ENCODE data around the gene SH3BGRL2. TPM values are rescaled to one million over a fixed set of nuclear protein-coding genes. Genes with fewer than 3 reads are reported as not detected.

Gene SH3BGRL2
- total and polyA plus RNA-seq, 2 of the 8 experiments (the other 6 are each of a cell fraction or from before 2014, with no cell fraction given): 6.0 to 20.3 TPM

DNA sequence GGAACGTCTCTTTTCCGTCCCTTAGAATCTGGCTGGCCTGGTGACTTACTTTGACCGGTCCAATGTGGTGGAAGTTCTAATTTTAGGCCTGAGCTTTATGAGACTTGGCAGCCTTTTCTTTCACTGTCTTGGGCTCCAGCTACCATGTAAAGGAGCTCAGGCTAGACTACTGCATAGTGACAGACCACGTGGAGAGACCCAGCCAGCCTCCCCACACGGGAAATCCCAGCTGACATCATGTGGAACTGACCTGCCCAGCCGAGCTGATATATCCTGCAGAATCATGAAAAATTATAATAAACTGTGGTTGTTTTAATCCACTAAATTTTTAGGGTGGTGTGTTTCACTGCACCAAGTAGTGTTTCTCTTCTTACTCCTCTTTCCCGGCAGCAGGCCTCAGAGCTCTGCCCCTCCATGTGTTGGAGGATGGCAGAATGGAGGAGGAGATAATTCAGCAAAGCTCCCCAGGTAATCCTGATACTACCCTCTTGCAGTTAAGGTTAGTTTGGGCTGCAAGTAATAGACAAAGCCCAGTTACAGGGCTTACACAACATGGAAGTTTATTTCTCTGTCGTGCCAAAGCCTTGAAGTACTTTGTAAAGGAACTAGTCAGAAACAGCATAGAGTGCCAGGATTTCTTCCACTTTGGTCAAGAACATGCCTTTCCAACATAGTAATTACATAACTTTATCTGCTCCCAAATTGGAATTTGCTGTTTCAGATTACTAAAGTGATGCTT is 87.5 kb downstream of the SH3BGRL2 start (continued):
- TF ChIP-seq HDAC2 (IDR thresholded peaks at IDR 0.05; ENCODE audit: borderline replicate concordance in 1 of 2, low read depth in 2 of 2, low read length in 2 of 2): no peak
- no peak for TF ChIP-seq SAP30 (IDR thresholded peaks at IDR 0.05; ENCODE audit: insufficient read depth, insufficient replicate concordance, low read length)
- TF ChIP-seq EP300 (IDR thresholded peaks at IDR 0.05; ENCODE audit: borderline replicate concordance in 1 of 2, low read depth in 2 of 2, low read length in 2 of 2): no peak
- no peak for TF ChIP-seq MAFK (IDR thresholded peaks at IDR 0.05; ENCODE audit: low read depth, low read length)
- TF ChIP-seq RXRA (IDR thresholded peaks at IDR 0.05; ENCODE audit: insufficient read depth, low read depth, low read length): no peak
- no peak for TF ChIP-seq CREB1 (IDR thresholded peaks at IDR 0.05)
- no peak for TF ChIP-seq TBP (IDR thresholded peaks at IDR 0.05; ENCODE audit: low read depth, low read length)
- TF ChIP-seq SP4 (IDR thresholded peaks at IDR 0.05; ENCODE audit: low read length): no peak

Measured in H1 (cell line).